ENCODE results near the gene IQSEC2. TPM values are rescaled to one million over a fixed set of nuclear protein-coding genes. Genes with fewer than 3 reads are reported as not detected.

IQSEC2 gene
- total and polyA plus RNA-seq, 11 donors: 7.7 to 16.4 (median 12.6) TPM

- Histone ChIP-seq H3K4me3 (peak overlapping the region in 6 of 12 donors; percentile 48 to 61 (median 56)), H3K27me3 (peaks cover 0 to 33% (median 0%) of the 10 kb centered on the region in 9 donors), H3K9me3 (no peaks in the 10 kb centered on the region), H3K36me3 (no peaks in the 10 kb centered on the region), H3K4me1 (peaks cover 0 to 44% (median 14%) of the 10 kb centered on the region in 12 donors), H3K27ac (peak overlapping the region in 10 of 12 donors; percentile 13 to 83 (median 76))
- intact Hi-C loops (cut with DNase I): loop anchor here in 4 of 10 donors (10.0 kb wide), 3 partner anchors 57 to 153 kb away; partner anchors contain the start of genes HSD17B10 (in 2 of the 4), KDM5C (in 2 of the 4), RIBC1 (in 1 of the 4) and SMC1A (in 1 of the 4)
- ATAC-seq (no peak), DNase-seq (peak in 1 of 5 donors; percentile 43)
- TF ChIP-seq POLR2A (IDR thresholded peaks at IDR 0.05): no peak
- 42 to 65% (median 60%) methylated on average over 5 of the region's 5 CpGs for WGBS, 4 donors
Observed at GRCh38 chrX:53281963-53282695, 745 bp upstream of the IQSEC2 start.

GRCh38 chrX:53280331-53281320, 758 bp downstream of the IQSEC2 start:
- Histone ChIP-seq H3K4me3 (peak overlapping the region in 11 of 12 donors; percentile 24 to 61 (median 52)), H3K9me3 (no peaks in the 10 kb centered on the region), H3K27me3 (peaks cover 0 to 35% (median 0%) of the 10 kb centered on the region in 9 donors), H3K27ac (peak overlapping the region in 11 of 12 donors; percentile 53 to 83 (median 75)), H3K4me1 (peaks cover 0 to 32% (median 12%) of the 10 kb centered on the region in 12 donors), H3K36me3 (no peaks in the 10 kb centered on the region)
- TF ChIP-seq POLR2A (IDR thresholded peaks at IDR 0.05): no peak
- no peak for TF ChIP-seq CTCF (IDR thresholded peaks at IDR 0.05)
- 50 to 60% (median 58%) methylated on average over 13 to 14 of the region's 14 CpGs for WGBS, 4 donors
- DNase-seq: peak; percentile 36 to 82 (median 61)
- intact Hi-C loops (cut with DNase I): loop anchor here in 4 of 10 donors (10.0 kb wide), 3 partner anchors 56 to 154 kb away; partner anchors contain the start of genes HSD17B10 (in 2 of the 4), KDM5C (in 2 of the 4), RIBC1 (in 1 of the 4) and SMC1A (in 1 of the 4)
- peak in 3 of 4 donors; percentile 35 to 44 (median 41) for ATAC-seq

- Histone ChIP-seq H3K27me3 (peaks cover 0 to 29% (median 0%) of the 10 kb centered on the region in 9 donors), H3K27ac (no peak overlapping the region), H3K36me3 (no peaks in the 10 kb centered on the region), H3K9me3 (no peaks in the 10 kb centered on the region), H3K4me1 (peaks cover 0 to 26% (median 9%) of the 10 kb centered on the region in 12 donors), H3K4me3 (peak overlapping the region in 5 of 12 donors; percentile 48 to 59 (median 55))
- WGBS, 4 donors: 49 to 74% (median 59%) methylated on average over 14 of the region's 14 CpGs
- intact Hi-C loops (cut with DNase I): loop anchor here in 4 of 10 donors (10.0 kb wide), 3 partner anchors 55 to 155 kb away; partner anchors contain the start of genes HSD17B10 (in 2 of the 4), KDM5C (in 2 of the 4), RIBC1 (in 1 of the 4) and SMC1A (in 1 of the 4)
- DNase-seq (no peak), ATAC-seq (no peak)
- no peak for TF ChIP-seq POLR2A (IDR thresholded peaks at IDR 0.05)
- TF ChIP-seq CTCF (IDR thresholded peaks at IDR 0.05): no peak
Observed at GRCh38 chrX:53279296-53280237, 1.8 kb downstream of the IQSEC2 start.

Data from heart left ventricle (tissue), 16 donors.